ENCODE data around the gene OTOGL. TPM values are rescaled to one million over a fixed set of nuclear protein-coding genes. Genes with fewer than 3 reads are reported as not detected.
"Not testable (repeated sequence)": the region's sequence is repeated elsewhere in the genome, so short reads cannot be mapped to it uniquely, and the experiment has no call there.

The OTOGL gene
- total RNA-seq, 1 donor from 2014 or later = under 0.01 TPM

GRCh38 chr12:80273144-80273543, 173.8 kb downstream of the OTOGL start:
- no peak for DNase-seq (ENCODE audit: low read depth)

- no peak for DNase-seq (ENCODE audit: low read depth)
Measured at GRCh38 chr12:80277732-80278131, 178.4 kb downstream of the OTOGL start.

GRCh38 chr12:80282226-80282625, 182.9 kb downstream of the OTOGL start:
- no peak for DNase-seq (ENCODE audit: low read depth)

- no peak for DNase-seq (ENCODE audit: low read depth)
Measured at GRCh38 chr12:80282761-80283160, 183.4 kb downstream of the OTOGL start.

GRCh38 chr12:80291108-80291754, 191.9 kb downstream of the OTOGL start:
- no peak for DNase-seq (ENCODE audit: low read depth)

- no peak for DNase-seq (ENCODE audit: low read depth)
Measured at GRCh38 chr12:80293347-80293746, 194.0 kb downstream of the OTOGL start.

GRCh38 chr12:80293759-80294158, 194.4 kb downstream of the OTOGL start:
- DNase-seq (ENCODE audit: low read depth) = no peak

GRCh38 chr12:80299219-80299618, 199.9 kb downstream of the OTOGL start:
- DNase-seq (ENCODE audit: low read depth) = no peak

GRCh38 chr12:80299976-80300375, 200.6 kb downstream of the OTOGL start:
- no peak for DNase-seq (ENCODE audit: low read depth)

- DNase-seq (ENCODE audit: low read depth) = not testable (repeated sequence)
Measured at GRCh38 chr12:80307436-80307835, 208.1 kb downstream of the OTOGL start.

- peak; percentile 5 for DNase-seq (ENCODE audit: low read depth)
Measured at GRCh38 chr12:80313209-80313608, 213.9 kb downstream of the OTOGL start.

GRCh38 chr12:80314741-80315140, 215.4 kb downstream of the OTOGL start:
- peak; percentile 13 for DNase-seq (ENCODE audit: low read depth)

GRCh38 chr12:80316222-80316621, 216.9 kb downstream of the OTOGL start:
- no peak for DNase-seq (ENCODE audit: low read depth)

GRCh38 chr12:80317307-80317706, 218.0 kb downstream of the OTOGL start:
- DNase-seq (ENCODE audit: low read depth) = no peak

- no peak for DNase-seq (ENCODE audit: low read depth)
Measured at GRCh38 chr12:80317899-80318298, 218.6 kb downstream of the OTOGL start.

GRCh38 chr12:80320121-80320678, 220.9 kb downstream of the OTOGL start:
- DNase-seq (ENCODE audit: low read depth) = no peak

GRCh38 chr12:80321653-80322052, 222.3 kb downstream of the OTOGL start:
- peak; percentile 53 for DNase-seq (ENCODE audit: low read depth)

- peak; percentile 9 for DNase-seq (ENCODE audit: low read depth)
Measured at GRCh38 chr12:80325167-80325959, 226.0 kb downstream of the OTOGL start.

- DNase-seq (ENCODE audit: low read depth) = no peak
Measured at GRCh38 chr12:80332827-80333226, 233.5 kb downstream of the OTOGL start.

GRCh38 chr12:80352474-80352873, 253.1 kb downstream of the OTOGL start:
- no peak for DNase-seq (ENCODE audit: low read depth)

- DNase-seq (ENCODE audit: low read depth) = peak; percentile 37
Measured at GRCh38 chr12:80353254-80353653, 253.9 kb downstream of the OTOGL start.

- DNase-seq (ENCODE audit: low read depth) = no peak
Measured at GRCh38 chr12:80356097-80356496, 256.8 kb downstream of the OTOGL start.

GRCh38 chr12:80359703-80360102, 260.4 kb downstream of the OTOGL start:
- DNase-seq (ENCODE audit: low read depth) = no peak
